ENCODE results near the gene STAT5A. TPM values are rescaled to one million over a fixed set of nuclear protein-coding genes. Genes with fewer than 3 reads are reported as not detected.
"Not testable (repeated sequence)": the region's sequence is repeated elsewhere in the genome, so short reads cannot be mapped to it uniquely, and the experiment has no call there.

Gene STAT5A
- total RNA-seq, 8 experiments from 2014 or later, result 0.93 to 12.0 (median 3.0) TPM

DNA sequence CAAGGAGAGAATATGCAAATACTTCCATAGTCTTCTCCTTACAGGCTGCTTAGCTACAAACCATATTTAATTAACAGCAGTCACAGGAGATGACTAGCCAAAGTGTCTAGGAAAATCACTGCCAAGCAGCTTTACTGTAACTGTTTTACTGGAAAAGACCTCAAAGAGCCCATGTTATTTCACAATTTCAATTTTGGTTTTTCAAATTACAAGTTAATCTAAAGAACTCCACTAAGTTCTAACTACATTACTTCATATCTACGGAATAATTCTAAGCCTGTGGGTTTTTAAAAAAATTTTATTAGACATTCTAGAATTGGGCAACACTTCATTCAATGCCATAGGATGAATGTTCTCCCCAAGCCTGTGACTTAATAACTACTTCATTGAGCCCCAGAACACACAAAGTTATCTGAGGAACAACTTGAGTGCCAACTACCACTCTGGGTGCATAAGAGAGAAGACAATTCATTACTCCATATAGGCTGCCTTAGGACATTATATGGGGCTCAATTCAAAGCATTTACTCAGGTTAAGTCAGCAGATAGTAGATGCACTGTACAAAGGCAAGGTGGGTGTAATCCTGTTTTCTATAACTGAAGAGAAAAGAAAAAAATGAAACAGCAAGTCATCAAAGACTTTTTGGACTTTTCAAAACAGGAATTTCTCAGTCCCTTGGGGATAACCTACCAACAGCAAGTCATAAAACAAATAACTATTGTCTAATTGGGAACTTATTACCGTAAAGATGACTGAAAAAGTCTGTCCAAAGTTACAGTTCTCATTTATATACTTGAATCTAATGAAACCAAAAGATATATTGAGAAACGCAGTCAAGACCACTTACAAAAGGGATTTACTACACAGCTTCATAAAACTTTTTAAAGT is 66.9 kb downstream of the STAT5A start:
- 16 to 100% (median 86%) methylated on average over 1 to 3 of the region's 3 CpGs for WGBS, 10 experiments
- in situ Hi-C loops (cut with MboI; ENCODE audit: low pct_unique_long_range_greater_than_20kb in 2 of 9, low sequenced_read_pairs in 9 of 9, unreplicated experiment in 9 of 9), result no loop called here

DNA sequence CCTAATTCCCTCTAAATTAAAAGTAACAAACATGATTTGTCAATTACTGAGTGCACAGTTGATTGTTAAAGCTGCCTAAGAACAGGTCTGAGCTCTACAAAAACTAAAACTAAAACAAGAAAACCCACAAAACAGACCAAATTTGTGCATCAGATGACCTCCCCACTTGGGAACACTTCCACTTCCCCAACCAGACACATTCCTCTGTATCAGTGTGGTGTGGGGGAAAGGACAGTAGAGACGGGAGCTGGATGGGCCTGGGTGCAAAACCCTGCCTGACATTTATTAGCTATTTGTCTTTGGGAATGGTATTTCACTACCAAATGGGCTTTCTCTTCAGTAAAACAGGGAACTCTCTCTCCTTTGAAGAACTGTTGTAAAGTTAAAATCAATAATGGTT is 70.1 kb downstream of the STAT5A start:
- in situ Hi-C loops (cut with MboI; ENCODE audit: low pct_unique_long_range_greater_than_20kb in 2 of 9, low sequenced_read_pairs in 9 of 9, unreplicated experiment in 9 of 9), result no loop called here
- ATAC-seq (replicated peaks in 6 of 8), result no peak
- Histone ChIP-seq H3K4me3 (no peak overlapping the region), H3K27ac (no peak overlapping the region), H3K4me1 (replicated peaks in 1 of 2) (peaks cover 9 to 13% of the 10 kb centered on the region in 2 donors)
- WGBS, 10 experiments, result 63 to 78% methylated on average over 1 of the region's 1 CpG; no CpG with 5 or more reads in 8 of the 10 experiments

More for the DNA sequence above, 66.9 kb downstream of the STAT5A start:
- no peak overlapping the region for H3K27ac ChIP-seq
- H3K4me1 ChIP-seq (replicated peaks in 1 of 2), result peaks cover 0 to 3% of the 10 kb centered on the region in 2 donors
- H3K4me3 ChIP-seq, result no peak overlapping the region
- ATAC-seq (replicated peaks in 6 of 8), result no peak

DNA sequence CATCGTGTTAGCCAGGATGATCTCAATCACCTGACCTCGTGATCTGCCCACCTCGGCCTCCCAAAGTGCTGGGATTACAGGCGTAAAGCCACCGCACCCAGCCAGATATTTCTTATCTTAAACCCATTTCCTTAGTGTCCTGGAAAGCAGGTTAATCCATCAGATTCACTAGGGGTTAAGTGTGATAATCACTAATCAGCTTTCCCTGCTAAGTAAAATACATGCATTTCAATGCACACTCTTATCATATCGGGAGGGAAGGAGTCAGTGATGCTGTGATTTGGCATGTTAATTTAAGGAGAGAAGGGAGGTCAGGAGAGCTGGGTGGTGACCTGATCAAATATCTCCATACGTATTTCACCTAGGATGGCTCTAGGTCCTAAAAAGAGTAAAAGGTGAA is 70.8 kb downstream of the STAT5A start:
- no peak overlapping the region for H3K27ac ChIP-seq
- WGBS, 10 experiments, result 42 to 95% (median 81%) methylated on average over 2 to 7 of the region's 7 CpGs; no CpG with 5 or more reads in 3 of the 10 experiments
- no peak for ATAC-seq (replicated peaks in 6 of 8)
- peaks cover 9 to 13% of the 10 kb centered on the region in 2 donors for H3K4me1 ChIP-seq (replicated peaks in 1 of 2)
- no peak overlapping the region for H3K4me3 ChIP-seq
- in situ Hi-C loops (cut with MboI; ENCODE audit: low pct_unique_long_range_greater_than_20kb in 2 of 9, low sequenced_read_pairs in 9 of 9, unreplicated experiment in 9 of 9), result no loop called here

DNA sequence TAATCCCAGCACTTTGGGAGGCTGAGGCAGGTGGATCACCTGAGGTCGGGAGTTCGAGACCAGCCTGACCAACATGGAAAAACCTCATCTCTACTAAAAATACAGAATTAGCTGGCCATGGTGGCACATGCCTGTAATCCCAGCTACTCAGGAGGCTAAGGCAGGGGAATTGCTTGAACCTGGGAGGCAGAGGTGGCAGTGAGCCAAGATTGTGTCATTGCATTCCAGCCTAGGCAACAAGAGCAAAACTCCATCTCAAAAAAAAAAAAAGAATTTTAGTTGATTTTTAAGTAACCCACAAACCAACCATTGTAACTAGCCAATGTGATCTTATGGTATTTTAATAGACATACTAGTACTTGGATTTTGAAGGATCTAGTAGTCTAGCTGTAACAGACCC is 72.1 kb downstream of the STAT5A start:
- H3K4me1 ChIP-seq (replicated peaks in 1 of 2), result peaks cover 9 to 13% of the 10 kb centered on the region in 2 donors
- ATAC-seq (replicated peaks in 6 of 8); H3K4me3 ChIP-seq; in situ Hi-C loops (cut with MboI; ENCODE audit: low pct_unique_long_range_greater_than_20kb in 2 of 9, low sequenced_read_pairs in 9 of 9, unreplicated experiment in 9 of 9); H3K27ac ChIP-seq: not testable (repeated sequence)
- 80 to 100% methylated on average over 1 to 2 of the region's 2 CpGs; no CpG with 5 or more reads in 8 of the 10 experiments for WGBS, 10 experiments

Other genes starting within 250 kb of the STAT5A start
- gene C17orf113, start 237.9 kb upstream of the STAT5A start, total RNA-seq, result 1 to 10 TPM in 5 of 8 experiments, under 1 TPM in 3; 0.25 to 2.9 (median 2.1) TPM
- gene ZNF385C, start 190.0 kb upstream of the STAT5A start, total RNA-seq, result 1 to 10 TPM in 5 of 8 experiments, under 1 TPM in 3; 0.51 to 4.2 (median 1.9) TPM
- gene DHX58, start 175.8 kb upstream of the STAT5A start, total RNA-seq, result 10 to 100 TPM in 1 of 8 experiments, 1 to 10 TPM in 4, under 1 TPM in 3; 0.33 to 29.3 (median 3.3) TPM
- gene KAT2A, start 167.1 kb upstream of the STAT5A start, total RNA-seq, result 10 to 100 TPM in 7 of 8 experiments, 1 to 10 TPM in 1; 9.1 to 48.3 (median 19.2) TPM
- gene HSPB9, start 165.7 kb upstream of the STAT5A start, total RNA-seq, result under 1 TPM; 0.18 to 1.00 (median 0.51) TPM
- 100 to 1,000 TPM in 3 of 8 experiments, 10 to 100 TPM in 5; 52.6 to 135 (median 92.6) TPM for gene RAB5C, start 133.5 kb upstream of the STAT5A start, total RNA-seq
- gene KCNH4, start 107.4 kb upstream of the STAT5A start, total RNA-seq, result under 1 TPM; 0.13 to 0.33 (median 0.20) TPM
- gene HCRT, start 103.0 kb upstream of the STAT5A start, total RNA-seq, result not detected
- 10 to 100 TPM in 5 of 8 experiments, 1 to 10 TPM in 3; 7.0 to 27.3 (median 11.0) TPM for gene GHDC, start 94.0 kb upstream of the STAT5A start, total RNA-seq
- gene STAT5B, start 12.1 kb upstream of the STAT5A start, total RNA-seq, result 10 to 100 TPM; 21.6 to 27.7 (median 23.5) TPM
- 100 to 1,000 TPM in 4 of 8 experiments, 10 to 100 TPM in 4; 31.4 to 386 (median 106) TPM for gene STAT3, start 99.9 kb downstream of the STAT5A start, total RNA-seq
- 10 to 100 TPM in 4 of 8 experiments, under 1 TPM in 4; 0.05 to 74.8 (median 12.8) TPM for gene CAVIN1, start 134.8 kb downstream of the STAT5A start, total RNA-seq
- 100 to 1,000 TPM in 2 of 8 experiments, 10 to 100 TPM in 6; 45.4 to 115 (median 75.7) TPM for gene ATP6V0A1, start 170.4 kb downstream of the STAT5A start, total RNA-seq
- 10 to 100 TPM in 5 of 8 experiments, 1 to 10 TPM in 3; 6.3 to 55.8 (median 18.5) TPM for gene NAGLU, start 247.7 kb downstream of the STAT5A start, total RNA-seq

Measured in motor neuron (in vitro differentiated cells).